Breast epithelium (tissue), 4 donors: ENCODE results near the gene APH1B. TPM values are rescaled to one million over a fixed set of nuclear protein-coding genes. Genes with fewer than 3 reads are reported as not detected.

Experiments used
- DNase-seq, 2 donors: peaks; one replicate each; pipeline ENCODE4 v3.0.0-alpha.2; 2019; ENCODE audit warnings: low spot score in 2 of 2
- H3K27ac ChIP-seq, 2 donors: fragments of 200-600 bp; sonication (generic) in 1 of 2; one replicate each; pipeline ENCODE4 v1.5.1; 2016 to 2019; ENCODE audit warnings: mild to moderate bottlenecking in 1 of 2
- H3K27me3 ChIP-seq, 2 donors: fragments of 200-600 bp; sonication (generic) in 1 of 2; one replicate each; pipeline versions ENCODE4 v1.5.1 to v1.6.0; 2017 to 2019; ENCODE audit warnings: control low read depth in 1 of 2, mild to moderate bottlenecking in 1 of 2
- H3K36me3 ChIP-seq: fragments of 200-600 bp; one replicate; pipeline ENCODE4 v1.5.1; 2019
- H3K4me1 ChIP-seq, 2 donors: fragments of 200-600 bp; sonication (generic); one replicate each; pipeline ENCODE4 v1.5.1; 2016 to 2019; ENCODE audit warnings: control low read depth in 1 of 2
- H3K4me3 ChIP-seq, 3 donors: fragments of 200-600 bp; sonication (generic); 1 replicate in 2 of 3; 2 replicates in 1 of 3; pipeline ENCODE4 v1.5.1; 2016 to 2019; ENCODE audit warnings: mild to moderate bottlenecking in 3 of 3, moderate library complexity in 2 of 3
- H3K9me3 ChIP-seq, 2 donors: fragments of 200-600 bp; sonication (generic) in 1 of 2; one replicate each; pipeline ENCODE4 v1.5.1; 2016 to 2019; ENCODE audit warnings: control low read depth in 1 of 2
- POLR2A ChIP-seq: fragments of 450-650 bp; IDR thresholded peaks from one replicate; pipeline ENCODE4 v1.6.1; 2016; ENCODE audit warnings: antibody characterized with exemption, mild to moderate bottlenecking, moderate library complexity
- POLR2AphosphoS5 ChIP-seq, 3 donors: sonication (generic); formaldehyde crosslinking; IDR thresholded peaks; one replicate each; pipeline ENCODE4 v1.6.1; 2017; ENCODE audit warnings: antibody characterized with exemption in 3 of 3
- intact Hi-C: fragments of 100-400 bp; cut with DNase I; formaldehyde crosslinking; loops from one replicate; pipeline ENCODE4 v1.15.1; 2023; ENCODE audit warnings: low total_unique reads
- total RNA-seq, 3 donors: library from RNA; depleted of rRNA; stranded (reverse); fragments of >200 nt; gene quantifications; one replicate each; pipeline ENCODE4 v1.1.0, GENCODE V29; 2016
- TF ChIP-seq, protein P1 (sequence below), 3 donors: fragments of 450-650 bp; IDR thresholded peaks; one replicate each; pipeline ENCODE4 v1.5.1; 2016 to 2017; ENCODE audit warnings: antibody characterized with exemption in 3 of 3, mild to moderate bottlenecking in 3 of 3, moderate library complexity in 3 of 3

APH1B gene
- total RNA-seq, 3 donors from 2014 or later, result 21.3 to 26.1 (median 25.6) TPM

DNA sequence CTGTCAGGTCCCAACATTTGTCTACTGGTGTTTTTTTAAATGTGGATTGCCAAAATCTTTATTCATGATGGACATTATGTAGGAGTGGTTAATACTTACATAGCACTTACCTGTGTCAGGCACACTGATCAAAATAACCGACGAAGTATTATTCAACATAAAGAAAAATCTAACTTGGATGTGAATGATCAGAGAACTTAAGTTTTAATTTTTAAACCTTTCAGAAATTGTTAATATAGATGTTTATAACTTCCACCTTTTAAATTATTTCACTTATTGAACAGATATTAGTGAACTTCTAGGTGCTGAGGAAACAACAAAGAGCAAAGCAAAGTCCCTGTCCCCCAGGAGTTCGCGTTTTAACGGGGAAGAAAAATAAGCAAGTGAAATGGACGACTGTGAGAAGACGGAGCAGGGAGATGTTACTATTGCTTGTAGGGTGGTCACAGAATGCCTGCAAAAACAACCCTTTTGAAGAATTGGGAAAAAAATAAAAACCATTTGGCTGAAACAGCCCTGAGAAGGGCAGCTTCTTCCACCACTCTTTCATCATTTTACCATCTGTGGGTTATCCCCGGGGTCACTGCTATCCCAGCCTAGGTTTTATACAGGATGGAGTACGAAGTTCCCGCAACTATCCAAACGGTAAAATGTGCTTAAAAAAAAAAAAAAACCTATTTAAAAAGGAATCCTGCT, 915 bp upstream of the APH1B start:
- peaks cover 0 to 3% of the 10 kb centered on the region in 2 donors for H3K4me1 ChIP-seq
- peak overlapping the region; percentile 77 to 96 (median 88) for H3K4me3 ChIP-seq
- H3K27me3 ChIP-seq, result no peaks in the 10 kb centered on the region
- DNase-seq, result no peak
- no peaks in the 10 kb centered on the region for H3K36me3 ChIP-seq
- H3K27ac ChIP-seq, result peak overlapping the region; percentile 91 to 94
- no peaks in the 10 kb centered on the region for H3K9me3 ChIP-seq
- TF ChIP-seq POLR2A, result no peak
- peak in 1 of 3 donors; percentile 6 for TF ChIP-seq POLR2AphosphoS5 (IDR thresholded peaks at IDR 0.05)
- intact Hi-C loops, result no loop called here

DNA sequence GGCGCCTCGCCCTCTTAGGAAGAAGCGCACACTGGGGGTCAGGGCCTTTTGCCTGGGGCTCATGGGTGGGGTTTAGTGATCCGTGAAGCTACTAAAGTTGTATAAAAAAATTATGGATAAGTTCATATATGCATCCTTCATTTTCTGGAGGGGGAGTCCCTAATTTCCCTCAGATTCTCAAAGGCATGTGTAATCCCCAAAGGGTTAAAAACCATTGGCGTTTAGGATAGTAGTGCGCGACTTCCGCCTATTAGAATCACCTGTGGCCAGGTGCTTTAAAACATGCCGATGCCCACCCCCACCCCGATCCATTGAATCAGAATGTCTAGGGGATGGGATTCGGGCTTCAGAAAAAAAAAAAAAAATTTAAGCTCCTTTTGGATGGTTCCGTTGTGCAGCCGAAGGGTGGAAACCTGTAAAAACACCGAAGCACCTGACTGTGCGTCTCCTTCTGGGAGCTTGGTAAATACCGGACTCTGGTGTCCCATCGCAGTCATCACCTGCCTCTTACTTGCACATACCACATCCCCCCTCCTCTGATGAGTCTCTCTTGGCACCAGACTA, 570 bp downstream of the APH1B start:
- TF ChIP-seq, protein P1, sequence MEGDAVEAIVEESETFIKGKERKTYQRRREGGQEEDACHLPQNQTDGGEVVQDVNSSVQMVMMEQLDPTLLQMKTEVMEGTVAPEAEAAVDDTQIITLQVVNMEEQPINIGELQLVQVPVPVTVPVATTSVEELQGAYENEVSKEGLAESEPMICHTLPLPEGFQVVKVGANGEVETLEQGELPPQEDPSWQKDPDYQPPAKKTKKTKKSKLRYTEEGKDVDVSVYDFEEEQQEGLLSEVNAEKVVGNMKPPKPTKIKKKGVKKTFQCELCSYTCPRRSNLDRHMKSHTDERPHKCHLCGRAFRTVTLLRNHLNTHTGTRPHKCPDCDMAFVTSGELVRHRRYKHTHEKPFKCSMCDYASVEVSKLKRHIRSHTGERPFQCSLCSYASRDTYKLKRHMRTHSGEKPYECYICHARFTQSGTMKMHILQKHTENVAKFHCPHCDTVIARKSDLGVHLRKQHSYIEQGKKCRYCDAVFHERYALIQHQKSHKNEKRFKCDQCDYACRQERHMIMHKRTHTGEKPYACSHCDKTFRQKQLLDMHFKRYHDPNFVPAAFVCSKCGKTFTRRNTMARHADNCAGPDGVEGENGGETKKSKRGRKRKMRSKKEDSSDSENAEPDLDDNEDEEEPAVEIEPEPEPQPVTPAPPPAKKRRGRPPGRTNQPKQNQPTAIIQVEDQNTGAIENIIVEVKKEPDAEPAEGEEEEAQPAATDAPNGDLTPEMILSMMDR (IDR thresholded peaks at IDR 0.05), result no peak
- TF ChIP-seq POLR2A (no peak), POLR2AphosphoS5 (IDR thresholded peaks at IDR 0.05) (no peak)
- H3K9me3 ChIP-seq, result no peaks in the 10 kb centered on the region
- intact Hi-C loops, result no loop called here
- peak in 1 of 2 donors; percentile 47 for DNase-seq
- peak overlapping the region; percentile 77 to 96 (median 88) for H3K4me3 ChIP-seq
- H3K36me3 ChIP-seq, result no peaks in the 10 kb centered on the region
- peak overlapping the region; percentile 91 to 94 for H3K27ac ChIP-seq
- peaks cover 0 to 3% of the 10 kb centered on the region in 2 donors for H3K4me1 ChIP-seq
- H3K27me3 ChIP-seq, result no peaks in the 10 kb centered on the region

DNA sequence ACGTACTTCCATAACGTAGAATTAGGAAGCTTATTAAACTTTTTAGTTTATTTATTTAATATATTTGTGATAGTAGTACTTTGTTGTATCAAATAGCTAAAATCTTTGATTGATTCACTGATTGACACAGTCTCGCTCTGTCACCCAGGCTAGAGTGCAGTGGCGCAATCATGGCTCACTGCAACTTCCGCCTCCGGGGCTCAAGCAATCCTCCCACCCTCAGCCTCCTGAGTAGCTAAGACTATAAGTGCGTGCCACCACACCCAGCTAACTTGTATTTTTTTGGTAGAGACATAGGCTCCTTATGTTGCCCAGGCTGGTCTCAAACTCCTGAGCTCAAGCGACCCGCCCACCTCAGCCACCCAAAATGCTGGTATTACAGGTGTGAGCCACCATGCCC, 5.7 kb downstream of the APH1B start:
- intact Hi-C loops, result no loop called here
- H3K36me3 ChIP-seq, result no peaks in the 10 kb centered on the region

DNA sequence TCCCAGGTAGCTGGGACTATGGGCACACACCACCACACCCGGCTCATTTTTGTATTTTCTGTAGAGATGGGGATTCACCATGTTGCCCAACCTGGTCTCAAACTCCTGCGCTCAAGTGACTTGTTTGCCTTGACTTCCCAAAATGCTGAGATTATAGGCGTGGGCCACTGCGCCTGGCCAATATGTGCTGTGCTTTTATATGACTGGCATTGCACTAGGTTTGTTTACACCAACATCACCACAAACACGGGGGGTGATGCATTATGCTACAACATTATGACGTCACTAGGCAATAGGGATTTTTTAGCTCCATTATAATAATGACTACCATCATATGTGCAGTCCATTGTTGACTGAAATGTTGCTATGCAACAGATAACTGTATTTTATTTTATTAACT, 6.9 kb downstream of the APH1B start:
- Histone ChIP-seq H3K27ac (no peak overlapping the region), H3K4me1 (no peaks in the 10 kb centered on the region), H3K36me3 (no peaks in the 10 kb centered on the region), H3K9me3 (no peaks in the 10 kb centered on the region), H3K27me3 (no peaks in the 10 kb centered on the region), H3K4me3 (no peak overlapping the region)
- no peak for DNase-seq
- intact Hi-C loops, result no loop called here
- TF ChIP-seq POLR2AphosphoS5 (IDR thresholded peaks at IDR 0.05) (no peak), POLR2A (no peak)
- TF ChIP-seq, protein P1 (IDR thresholded peaks at IDR 0.05), result no peak

More for the DNA sequence above, 5.7 kb downstream of the APH1B start:
- Histone ChIP-seq H3K27ac (no peak overlapping the region), H3K4me1 (no peaks in the 10 kb centered on the region), H3K9me3 (no peaks in the 10 kb centered on the region), H3K27me3 (no peaks in the 10 kb centered on the region), H3K4me3 (no peak overlapping the region)
- DNase-seq, result no peak
- no peak for TF ChIP-seq POLR2A

DNA sequence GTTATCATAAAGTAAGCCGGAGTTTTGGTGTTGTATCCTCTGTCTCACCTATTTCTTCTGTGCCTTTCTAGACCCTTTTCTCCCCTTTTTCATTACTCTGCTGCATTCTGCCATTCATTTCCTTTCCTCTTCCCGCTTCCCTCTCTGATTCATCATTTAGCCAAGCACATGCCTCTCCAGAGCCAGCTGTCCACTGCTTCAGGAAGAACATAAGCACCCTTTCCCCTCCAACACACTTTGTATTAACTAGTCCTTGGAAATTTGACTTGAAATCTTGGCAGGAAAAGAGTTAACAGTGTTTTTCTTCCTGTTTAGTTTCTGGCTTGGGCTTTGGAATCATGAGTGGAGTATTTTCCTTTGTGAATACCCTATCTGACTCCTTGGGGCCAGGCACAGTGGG, 9.7 kb downstream of the APH1B start:
- Histone ChIP-seq H3K9me3 (no peaks in the 10 kb centered on the region), H3K4me1 (no peaks in the 10 kb centered on the region), H3K27me3 (no peaks in the 10 kb centered on the region), H3K36me3 (no peaks in the 10 kb centered on the region), H3K4me3 (no peak overlapping the region), H3K27ac (no peak overlapping the region)
- intact Hi-C loops, result no loop called here
- DNase-seq, result no peak
- TF ChIP-seq POLR2A, result no peak
- no peak for TF ChIP-seq POLR2AphosphoS5 (IDR thresholded peaks at IDR 0.05)
- TF ChIP-seq, protein P1 (IDR thresholded peaks at IDR 0.05), result no peak

DNA sequence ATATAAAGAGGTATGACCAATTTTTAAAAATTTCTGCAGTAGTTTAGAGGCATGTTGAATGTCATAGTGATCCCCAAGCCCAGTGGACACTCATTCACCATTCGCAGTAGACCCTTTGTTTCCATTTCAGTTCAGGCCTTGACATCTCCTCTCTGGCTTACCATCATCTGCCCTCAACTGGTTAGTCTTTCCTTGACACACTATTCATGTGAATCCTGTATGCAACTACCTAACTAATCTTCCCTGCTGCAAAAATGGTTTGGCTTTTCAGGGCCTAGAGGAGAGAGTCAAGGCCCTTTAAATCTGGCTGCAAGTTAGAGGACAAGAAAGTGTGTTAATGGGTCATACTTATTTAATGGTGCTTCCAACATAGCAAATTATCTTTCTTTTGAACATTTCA, 10.9 kb downstream of the APH1B start:
- H3K36me3 ChIP-seq, result no peaks in the 10 kb centered on the region
- TF ChIP-seq POLR2AphosphoS5 (IDR thresholded peaks at IDR 0.05) (no peak), POLR2A (no peak)
- TF ChIP-seq, protein P1 (IDR thresholded peaks at IDR 0.05), result no peak
- no peaks in the 10 kb centered on the region for H3K4me1 ChIP-seq
- DNase-seq, result no peak
- H3K27ac ChIP-seq, result no peak overlapping the region
- intact Hi-C loops, result no loop called here
- H3K9me3 ChIP-seq, result no peaks in the 10 kb centered on the region
- H3K4me3 ChIP-seq, result no peak overlapping the region
- no peaks in the 10 kb centered on the region for H3K27me3 ChIP-seq
